GM18505 (cell line): Measurements from ENCODE around the gene MYCN.

Experiments used
- ATAC-seq: cut with Tn5 transposase; IDR thresholded peaks from one replicate; pipeline ENCODE4 v1.9.1; 2021; ENCODE audit not compliant: unreplicated experiment
- POLR2A ChIP-seq: IDR thresholded peaks from 4 replicates; pipeline ENCODE4 v1.6.1; 2011; ENCODE audit warnings: borderline replicate concordance; ENCODE audit not compliant: insufficient read depth, insufficient read length; ENCODE audit errors: extremely low read depth

Gene MYCN

GRCh38 chr2:15939854-15940660 is at the start of gene MYCN:
MYCN (plus strand) TSS chr2:15940550; CDS start chr2:15942065, 1,515 bp downstream.
- no peak for ATAC-seq

DNA sequence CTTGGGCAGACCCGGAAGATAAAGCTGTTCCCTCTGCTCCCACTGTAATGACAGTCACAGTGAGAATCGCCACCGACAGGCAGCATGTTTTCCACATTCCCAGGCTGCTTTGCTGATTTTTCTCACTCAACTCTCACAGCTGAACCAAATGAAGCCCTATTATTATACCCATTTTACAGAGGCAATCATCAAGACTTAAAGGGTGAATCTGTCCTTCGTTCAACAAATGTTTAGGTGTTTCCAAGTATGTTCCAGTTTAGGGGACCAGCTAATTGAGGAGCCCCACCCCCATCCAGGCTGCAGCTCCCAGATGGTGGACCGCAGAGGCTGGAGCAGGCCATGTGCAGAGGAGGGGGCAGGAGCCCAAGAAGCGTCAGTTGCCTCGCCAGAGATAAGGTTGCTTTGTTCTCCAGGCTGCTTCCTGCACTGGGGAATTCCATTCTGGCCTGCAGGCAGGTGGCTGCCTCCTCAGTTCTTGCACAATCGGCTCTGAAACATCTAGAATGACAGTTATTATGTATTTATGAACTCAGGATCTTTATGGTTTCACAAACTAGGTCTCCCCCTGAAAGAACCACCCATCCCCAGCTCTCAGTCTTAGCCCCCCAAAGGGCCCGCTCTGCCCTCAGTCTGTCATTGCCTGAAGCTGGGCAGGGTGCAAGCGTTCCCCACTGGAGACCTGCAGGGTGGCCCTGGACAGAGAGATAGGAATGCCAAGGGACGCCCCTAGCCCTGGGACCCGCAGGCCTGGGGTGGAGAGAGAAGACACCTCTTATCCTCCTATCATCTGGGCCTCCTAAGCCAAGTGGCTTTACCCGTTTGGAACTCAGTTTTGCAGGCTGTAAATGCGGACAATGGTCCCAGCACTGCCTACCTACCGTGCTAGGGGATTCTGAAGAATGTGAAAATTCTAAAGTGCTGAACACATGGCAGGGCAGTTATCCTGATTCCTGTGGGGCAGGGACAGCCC is 49.1 kb upstream of the MYCN start:
- TF ChIP-seq POLR2A, result no peak
- ATAC-seq, result no peak

More at GRCh38 chr2:15939854-15940660, at the start of gene MYCN:
- no peak for TF ChIP-seq POLR2A

DNA sequence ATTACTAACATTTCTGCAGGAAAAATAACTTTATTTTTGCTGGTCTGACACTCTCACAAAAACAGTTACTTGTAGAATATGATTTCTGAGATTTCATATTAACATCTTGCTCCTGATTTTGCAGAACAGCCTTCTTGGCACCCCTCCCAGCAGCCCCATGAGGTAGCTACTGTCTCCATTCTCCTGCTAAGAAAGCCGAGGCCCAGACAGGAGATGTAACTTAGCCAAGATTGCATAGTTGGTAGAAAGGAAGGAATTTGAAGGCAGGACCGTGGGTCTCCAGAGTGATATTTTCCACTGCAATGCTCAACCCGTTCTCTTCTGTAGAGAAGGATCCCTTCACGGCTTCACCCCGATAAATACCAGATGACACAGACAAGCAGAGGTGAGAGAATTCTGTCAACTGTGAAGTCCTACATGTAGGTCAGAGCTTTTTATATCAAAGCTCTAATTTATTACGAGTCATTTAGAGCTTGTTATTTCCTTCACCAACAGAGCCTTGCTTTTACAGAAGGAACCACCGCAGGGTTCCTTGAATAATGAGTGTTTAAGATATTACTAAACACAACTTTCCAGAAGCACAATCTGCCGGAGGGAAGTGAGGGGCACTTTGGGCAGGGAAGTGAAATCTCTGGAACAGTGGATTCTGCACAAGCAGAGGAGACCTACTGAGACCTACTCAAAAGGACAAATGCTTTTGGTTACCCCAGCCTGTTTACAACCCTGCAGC is 48.0 kb upstream of the MYCN start:
- no peak for ATAC-seq
- no peak for TF ChIP-seq POLR2A

- ATAC-seq, result no peak
- no peak for TF ChIP-seq POLR2A
Observed at GRCh38 chr2:15893085-15893484, 47.3 kb upstream of the MYCN start.

DNA sequence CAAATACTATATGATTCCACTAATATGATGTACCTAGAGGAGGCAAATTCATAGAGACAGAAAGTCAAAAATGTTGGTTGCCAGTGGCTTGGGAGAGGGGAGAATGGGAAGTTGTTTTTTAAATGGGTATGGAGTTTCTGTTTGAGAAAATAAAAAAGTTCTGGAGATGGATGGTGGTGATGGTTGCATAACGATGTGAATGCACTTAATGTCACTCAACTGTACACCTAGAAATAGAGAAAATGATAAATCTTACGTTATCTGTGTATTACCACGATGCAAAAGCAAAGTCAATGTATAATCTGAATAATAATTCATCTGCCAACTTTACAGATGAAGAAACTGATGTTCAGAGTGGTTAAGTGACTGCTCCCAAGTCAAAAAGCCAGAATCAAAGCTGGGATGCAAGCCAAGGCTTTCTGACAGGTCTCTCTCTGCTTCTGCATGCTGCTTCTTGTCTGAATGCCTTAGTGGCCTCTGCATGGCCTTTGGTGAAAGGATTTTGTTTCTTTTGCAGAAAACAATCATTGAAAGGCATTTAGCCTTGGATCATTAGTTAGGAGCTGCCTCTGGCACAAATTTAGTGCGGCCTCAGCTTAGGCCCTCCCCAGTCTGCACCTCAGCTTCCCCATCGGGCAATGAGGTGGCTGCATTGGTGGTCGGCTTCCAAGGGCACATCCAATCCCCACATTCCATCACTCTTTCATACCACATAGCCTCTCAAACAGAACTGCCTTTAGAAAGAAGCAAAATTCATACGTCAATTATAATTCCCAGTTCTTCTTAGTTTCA is 46.5 kb upstream of the MYCN start:
- no peak for TF ChIP-seq POLR2A
- no peak for ATAC-seq

DNA sequence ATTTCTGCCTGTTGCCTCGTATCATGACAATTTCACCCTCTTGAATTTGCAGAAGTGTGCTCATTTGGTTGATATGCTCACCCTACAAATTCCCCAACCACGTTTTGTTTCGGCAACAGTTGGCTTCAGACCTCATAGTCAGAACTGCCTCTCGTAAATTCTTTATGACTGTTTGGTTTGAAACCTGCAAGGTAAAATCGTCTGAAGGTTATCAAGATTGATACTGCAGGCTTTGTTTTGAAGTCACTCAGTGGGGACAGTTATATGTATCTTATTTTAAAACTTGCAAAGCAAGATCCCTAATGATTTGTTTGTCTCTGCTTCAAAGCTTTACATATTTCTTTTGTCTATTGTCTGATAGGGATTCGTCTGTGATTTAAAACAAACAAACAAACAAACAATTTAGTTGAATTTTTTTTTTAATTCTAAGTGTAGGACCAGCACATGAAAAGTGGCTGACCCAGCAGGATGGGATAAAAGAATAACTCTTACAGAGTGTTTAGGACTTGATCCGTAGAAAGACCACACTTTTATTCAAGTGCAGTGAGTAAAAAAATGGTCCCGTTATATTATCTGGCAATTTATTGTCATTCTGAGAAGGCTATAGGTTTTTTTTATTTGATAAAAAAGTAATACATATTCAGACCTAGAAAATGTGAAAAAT is 45.7 kb upstream of the MYCN start:
- no peak for ATAC-seq
- no peak for TF ChIP-seq POLR2A

- TF ChIP-seq POLR2A, result no peak
- no peak for ATAC-seq
Observed at GRCh38 chr2:15895615-15896469, 44.5 kb upstream of the MYCN start.

DNA sequence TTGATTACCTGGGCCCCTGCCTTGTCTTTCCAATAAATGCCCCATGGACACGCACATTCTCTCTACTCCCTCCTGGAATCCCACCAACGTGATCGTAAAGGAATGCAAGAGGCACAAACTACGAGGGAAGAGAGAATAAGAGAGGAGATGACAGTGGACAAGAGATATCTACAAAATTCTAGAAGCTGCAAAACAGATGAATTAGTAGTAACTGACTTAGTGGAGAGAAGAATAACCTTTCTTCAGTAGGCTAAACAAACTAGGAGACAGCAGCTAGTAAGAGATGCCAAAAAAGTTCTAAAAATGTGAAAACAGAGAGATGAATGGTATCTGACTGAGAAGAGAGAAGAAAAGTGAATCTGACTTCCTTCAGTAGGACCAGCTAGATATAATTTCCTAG is 43.5 kb upstream of the MYCN start:
- no peak for TF ChIP-seq POLR2A
- ATAC-seq, result no peak

DNA sequence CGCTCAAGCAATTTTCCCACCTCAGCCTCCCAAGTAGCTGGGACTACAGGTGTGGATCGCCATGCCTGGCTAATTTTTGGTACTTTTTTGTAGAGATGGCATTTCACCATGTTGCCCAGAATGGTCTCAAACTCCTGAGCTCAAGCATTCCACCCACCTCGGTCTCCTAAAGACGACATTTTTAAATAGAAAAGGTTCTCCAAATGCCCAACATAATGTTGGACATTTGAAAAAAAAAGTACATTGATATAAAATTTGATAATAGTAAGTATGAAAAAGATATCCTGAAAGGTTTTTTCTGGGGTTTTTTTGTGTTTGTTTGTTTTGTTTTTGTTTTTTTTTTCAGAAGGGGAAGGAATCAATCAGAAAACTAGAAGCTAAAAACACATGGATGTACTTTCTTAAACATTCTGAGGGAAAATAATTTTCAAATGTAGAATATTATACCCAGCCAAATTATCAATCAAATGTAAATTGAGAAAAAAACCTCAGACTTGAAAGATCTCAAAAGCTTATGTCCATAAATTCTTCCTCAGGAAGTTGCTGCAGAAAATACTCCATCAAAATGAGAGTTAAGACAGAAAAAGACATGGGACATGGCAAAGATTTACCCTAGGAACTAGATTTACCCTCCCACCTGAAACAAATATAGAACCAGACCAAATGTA is 42.8 kb upstream of the MYCN start:
- ATAC-seq, result no peak
- no peak for TF ChIP-seq POLR2A

DNA sequence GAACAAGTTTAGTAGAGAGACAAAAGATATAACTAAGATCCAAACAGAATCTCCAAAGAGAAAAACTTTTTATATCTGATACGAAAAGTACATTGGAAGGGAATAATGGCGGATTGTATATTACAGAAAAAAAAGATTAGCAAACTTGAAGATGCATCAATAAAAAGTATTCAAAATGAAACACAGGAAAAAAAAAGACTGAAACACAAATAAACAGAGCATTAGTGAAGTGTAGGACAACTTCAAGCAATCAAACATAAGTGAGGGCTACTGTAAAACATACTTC is 41.1 kb upstream of the MYCN start:
- TF ChIP-seq POLR2A, result no peak
- ATAC-seq, result no peak
